Measurements from ENCODE around the gene PRKACG. TPM values are rescaled to one million over a fixed set of nuclear protein-coding genes. Genes with fewer than 3 reads are reported as not detected.
"Not testable (repeated sequence)": the region's sequence is repeated elsewhere in the genome, so short reads cannot be mapped to it uniquely, and the experiment has no call there.

Gene PRKACG
- total RNA-seq, 2 donors from 2014 or later, result not detected

- Histone ChIP-seq H3K27ac (no peak overlapping the region), H3K36me3 (no peaks in the 10 kb centered on the region), H3K9me3 (no peaks in the 10 kb centered on the region), H3K27me3 (replicated peaks; ENCODE audit: insufficient read depth) (no peaks in the 10 kb centered on the region), H3K4me1 (ENCODE audit: control insufficient read depth in 1 of 2, low read depth in 2 of 2) (peaks cover 0 to 18% of the 10 kb centered on the region in 2 donors), H3K4me3 (no peak overlapping the region)
- TF ChIP-seq CTCF (IDR thresholded peaks at IDR 0.05), result no peak
- ATAC-seq (ENCODE audit: insufficient number of reproducible peaks, low FRiP score, low read depth) (no peak), DNase-seq (ENCODE audit: low spot score) (no peak)
Observed at GRCh38 chr9:69054989-69055388, 41.1 kb upstream of the PRKACG start.

- not testable (repeated sequence) for H3K27me3 ChIP-seq (replicated peaks; ENCODE audit: insufficient read depth); H3K9me3 ChIP-seq; H3K36me3 ChIP-seq; H3K27ac ChIP-seq; ATAC-seq (ENCODE audit: insufficient number of reproducible peaks, low FRiP score, low read depth); DNase-seq (ENCODE audit: low spot score); H3K4me3 ChIP-seq
- peaks cover 14 to 29% of the 10 kb centered on the region in 2 donors for H3K4me1 ChIP-seq (ENCODE audit: control insufficient read depth in 1 of 2, low read depth in 2 of 2)
Observed at GRCh38 chr9:69050936-69051335, 37.0 kb upstream of the PRKACG start.

- DNase-seq (ENCODE audit: low spot score) (no peak), ATAC-seq (ENCODE audit: insufficient number of reproducible peaks, low FRiP score, low read depth) (no peak)
- Histone ChIP-seq H3K9me3 (no peaks in the 10 kb centered on the region), H3K27ac (no peak overlapping the region), H3K36me3 (no peaks in the 10 kb centered on the region), H3K4me3 (no peak overlapping the region), H3K27me3 (replicated peaks; ENCODE audit: insufficient read depth) (no peaks in the 10 kb centered on the region), H3K4me1 (ENCODE audit: control insufficient read depth in 1 of 2, low read depth in 2 of 2) (peaks cover 14 to 17% of the 10 kb centered on the region in 2 donors)
- TF ChIP-seq CTCF (IDR thresholded peaks at IDR 0.05), result no peak
Observed at GRCh38 chr9:69049094-69049493, 35.2 kb upstream of the PRKACG start.

- Histone ChIP-seq H3K27ac (peak overlapping the region; percentile 54 to 62), H3K36me3 (no peaks in the 10 kb centered on the region), H3K4me1 (ENCODE audit: control insufficient read depth in 1 of 2, low read depth in 2 of 2) (peaks cover 14 to 17% of the 10 kb centered on the region in 2 donors), H3K4me3 (no peak overlapping the region), H3K27me3 (replicated peaks; ENCODE audit: insufficient read depth) (no peaks in the 10 kb centered on the region), H3K9me3 (no peaks in the 10 kb centered on the region)
- peak; percentile 79 for ATAC-seq (ENCODE audit: insufficient number of reproducible peaks, low FRiP score, low read depth)
- no peak for DNase-seq (ENCODE audit: low spot score)
- peak; percentile 21 for TF ChIP-seq CTCF (IDR thresholded peaks at IDR 0.05)
Observed at GRCh38 chr9:69047371-69047770, 33.5 kb upstream of the PRKACG start.

GRCh38 chr9:69046723-69047122 lies 32.8 kb upstream of the PRKACG start:
- no peaks in the 10 kb centered on the region for H3K9me3 ChIP-seq
- H3K4me3 ChIP-seq, result no peak overlapping the region
- no peak for ATAC-seq (ENCODE audit: insufficient number of reproducible peaks, low FRiP score, low read depth)
- TF ChIP-seq CTCF (IDR thresholded peaks at IDR 0.05), result no peak
- no peaks in the 10 kb centered on the region for H3K27me3 ChIP-seq (replicated peaks; ENCODE audit: insufficient read depth)
- peak overlapping the region; percentile 54 to 62 for H3K27ac ChIP-seq
- H3K4me1 ChIP-seq (ENCODE audit: control insufficient read depth in 1 of 2, low read depth in 2 of 2), result peaks cover 14 to 17% of the 10 kb centered on the region in 2 donors
- no peaks in the 10 kb centered on the region for H3K36me3 ChIP-seq
- DNase-seq (ENCODE audit: low spot score), result no peak

- TF ChIP-seq CTCF (IDR thresholded peaks at IDR 0.05), result no peak
- no peak for DNase-seq (ENCODE audit: low spot score)
- Histone ChIP-seq H3K36me3 (no peaks in the 10 kb centered on the region), H3K4me1 (ENCODE audit: control insufficient read depth in 1 of 2, low read depth in 2 of 2) (peaks cover 14 to 17% of the 10 kb centered on the region in 2 donors), H3K27me3 (replicated peaks; ENCODE audit: insufficient read depth) (no peaks in the 10 kb centered on the region), H3K4me3 (no peak overlapping the region), H3K9me3 (no peaks in the 10 kb centered on the region), H3K27ac (no peak overlapping the region)
- ATAC-seq (ENCODE audit: insufficient number of reproducible peaks, low FRiP score, low read depth), result no peak
Observed at GRCh38 chr9:69045821-69046220, 31.9 kb upstream of the PRKACG start.
